ENCODE results near the gene NUP214.

NUP214 gene

DNA sequence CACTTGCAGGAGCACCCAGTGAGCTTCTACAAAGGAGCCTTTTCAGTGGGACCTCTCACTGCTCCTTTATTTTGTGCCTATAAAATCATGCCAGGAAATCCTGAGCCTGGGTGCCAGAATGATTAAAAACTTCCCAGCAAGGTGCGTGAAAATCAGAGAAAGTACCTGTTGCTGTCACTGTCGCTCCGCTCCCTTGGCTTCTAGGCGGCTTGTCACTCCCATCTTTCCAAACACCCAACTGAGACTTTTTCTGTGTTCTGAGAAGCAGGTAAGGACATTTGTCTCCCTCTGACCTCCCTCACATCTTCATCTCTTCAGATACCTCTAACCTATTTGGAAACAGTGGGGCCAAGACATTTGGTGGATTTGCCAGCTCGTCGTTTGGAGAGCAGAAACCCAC is 97.1 kb downstream of the NUP214 start:
- no peak for DNase-seq
- no peak overlapping the region for H3K9ac ChIP-seq (ENCODE audit: low read length)
- H3K4ac ChIP-seq (ENCODE audit: low read depth, low read length) = no peak overlapping the region
- H2BK15ac ChIP-seq (replicated peaks; ENCODE audit: low read depth) = no peak overlapping the region
- H3K18ac ChIP-seq (ENCODE audit: low read length) = no peak overlapping the region
- H2AK5ac ChIP-seq (ENCODE audit: low read length) = no peak overlapping the region
- no peak overlapping the region for H2BK120ac ChIP-seq (ENCODE audit: low read depth, low read length)
- no peak overlapping the region for H4K8ac ChIP-seq (ENCODE audit: low read depth, low read length)
- no peak overlapping the region for H4K5ac ChIP-seq (ENCODE audit: low read length)
- no peak overlapping the region for H2BK5ac ChIP-seq (ENCODE audit: low read length)
- no peak overlapping the region for H3K4me2 ChIP-seq (ENCODE audit: low read length)
- H3K23ac ChIP-seq (ENCODE audit: low read length) = no peak overlapping the region
- no peaks in the 10 kb centered on the region for H3K79me1 ChIP-seq (ENCODE audit: low read length)
- no peak overlapping the region for H3K27ac ChIP-seq (ENCODE audit: low read depth, low read length)
- WGBS (ENCODE audit: extremely low coverage, insufficient coverage, low lambda C conversion rate) = no CpG with 5 or more reads among the region's 6 CpGs
- H3K4me1 ChIP-seq (ENCODE audit: control insufficient read depth, low read depth, low read length) = no peaks in the 10 kb centered on the region
- no peaks in the 10 kb centered on the region for H3K79me2 ChIP-seq (ENCODE audit: control insufficient read depth, insufficient read depth, low read length)
- no peaks in the 10 kb centered on the region for H3K27me3 ChIP-seq (ENCODE audit: insufficient read depth, low read length, poor library complexity)
- H3K4me3 ChIP-seq (ENCODE audit: low read length) = no peak overlapping the region
- H3K36me3 ChIP-seq (ENCODE audit: control insufficient read depth, insufficient read depth, low read length) = no peaks in the 10 kb centered on the region
- H3K56ac ChIP-seq (ENCODE audit: low read length) = no peak overlapping the region

GRCh38 chr9:131226226-131226625 is 100.8 kb downstream of the NUP214 start:
- Histone ChIP-seq H3K27ac (ENCODE audit: low read depth, low read length) (no peak overlapping the region), H3K4me1 (ENCODE audit: control insufficient read depth, low read depth, low read length) (no peaks in the 10 kb centered on the region), H3K79me2 (ENCODE audit: control insufficient read depth, insufficient read depth, low read length) (no peaks in the 10 kb centered on the region), H4K8ac (ENCODE audit: low read depth, low read length) (no peak overlapping the region), H2BK5ac (ENCODE audit: low read length) (no peak overlapping the region), H3K4ac (ENCODE audit: low read depth, low read length) (no peak overlapping the region), H2BK120ac (ENCODE audit: low read depth, low read length) (no peak overlapping the region), H3K4me3 (ENCODE audit: low read length) (no peak overlapping the region), H3K23ac (ENCODE audit: low read length) (no peak overlapping the region), H2BK15ac (replicated peaks; ENCODE audit: low read depth) (no peak overlapping the region), H3K9ac (ENCODE audit: low read length) (no peak overlapping the region), H3K36me3 (ENCODE audit: control insufficient read depth, insufficient read depth, low read length) (peaks cover 1% of the 10 kb centered on the region), H3K18ac (ENCODE audit: low read length) (no peak overlapping the region), H3K56ac (ENCODE audit: low read length) (no peak overlapping the region), H3K27me3 (ENCODE audit: insufficient read depth, low read length, poor library complexity) (no peaks in the 10 kb centered on the region), H4K5ac (ENCODE audit: low read length) (no peak overlapping the region), H3K4me2 (ENCODE audit: low read length) (no peak overlapping the region), H2AK5ac (ENCODE audit: low read length) (no peak overlapping the region), H3K79me1 (ENCODE audit: low read length) (no peaks in the 10 kb centered on the region)
- no CpG with 5 or more reads among the region's 3 CpGs for WGBS (ENCODE audit: extremely low coverage, insufficient coverage, low lambda C conversion rate)
- DNase-seq = no peak

DNA sequence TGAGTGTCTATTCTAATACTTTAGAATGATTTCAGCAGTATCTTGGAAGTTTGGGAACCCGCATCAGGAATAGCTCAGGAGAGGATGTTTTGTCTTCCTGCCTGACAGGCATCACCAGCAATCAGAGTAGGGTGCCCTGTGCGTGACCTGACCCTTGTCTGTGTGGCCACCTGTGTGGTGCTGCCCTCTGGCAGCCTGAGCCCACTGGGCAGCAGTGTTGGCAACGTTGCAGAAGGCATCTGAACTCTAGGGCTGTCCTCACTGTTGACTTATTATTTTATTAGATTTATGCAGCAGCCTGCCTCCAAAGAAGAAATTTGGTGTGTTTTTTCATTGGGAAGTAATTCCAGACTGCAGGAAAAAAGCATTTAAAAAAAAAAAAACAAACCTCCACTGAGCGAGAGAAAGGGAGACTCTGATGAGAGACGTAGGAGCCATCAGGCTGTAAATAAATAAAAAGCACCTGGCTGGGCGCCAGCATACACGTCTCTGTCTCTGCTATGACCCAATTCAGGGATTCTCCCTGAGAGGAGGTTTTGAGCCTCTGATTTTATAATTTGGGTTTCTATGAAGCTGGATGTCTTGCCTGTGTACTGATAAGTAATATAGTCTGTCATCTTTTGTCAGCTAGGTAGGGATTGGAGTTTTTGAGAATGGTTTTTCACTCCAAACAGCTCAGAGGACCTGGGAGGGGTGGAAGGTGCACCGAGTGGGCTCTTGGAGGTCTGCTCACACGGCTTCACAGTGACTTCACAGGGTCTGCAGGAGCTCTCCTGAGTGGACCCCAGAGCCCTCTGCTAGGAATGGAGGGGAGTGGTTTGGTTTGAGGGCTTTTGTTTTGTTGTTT is 101.9 kb downstream of the NUP214 start:
- no peaks in the 10 kb centered on the region for H3K79me2 ChIP-seq (ENCODE audit: control insufficient read depth, insufficient read depth, low read length)
- H3K36me3 ChIP-seq (ENCODE audit: control insufficient read depth, insufficient read depth, low read length) = peaks cover 1% of the 10 kb centered on the region
- H4K8ac ChIP-seq (ENCODE audit: low read depth, low read length) = no peak overlapping the region
- no peak overlapping the region for H3K23ac ChIP-seq (ENCODE audit: low read length)
- DNase-seq = no peak
- H3K9ac ChIP-seq (ENCODE audit: low read length) = no peak overlapping the region
- no peak overlapping the region for H4K5ac ChIP-seq (ENCODE audit: low read length)
- H3K18ac ChIP-seq (ENCODE audit: low read length) = no peak overlapping the region
- no peak overlapping the region for H3K4ac ChIP-seq (ENCODE audit: low read depth, low read length)
- no peak overlapping the region for H3K56ac ChIP-seq (ENCODE audit: low read length)
- no peak overlapping the region for H2BK15ac ChIP-seq (replicated peaks; ENCODE audit: low read depth)
- H2BK120ac ChIP-seq (ENCODE audit: low read depth, low read length) = no peak overlapping the region
- no peaks in the 10 kb centered on the region for H3K79me1 ChIP-seq (ENCODE audit: low read length)
- WGBS (ENCODE audit: extremely low coverage, insufficient coverage, low lambda C conversion rate) = no CpG with 5 or more reads among the region's 9 CpGs
- H3K27me3 ChIP-seq (ENCODE audit: insufficient read depth, low read length, poor library complexity) = no peaks in the 10 kb centered on the region
- no peaks in the 10 kb centered on the region for H3K4me1 ChIP-seq (ENCODE audit: control insufficient read depth, low read depth, low read length)
- H2AK5ac ChIP-seq (ENCODE audit: low read length) = no peak overlapping the region
- H3K27ac ChIP-seq (ENCODE audit: low read depth, low read length) = no peak overlapping the region
- no peak overlapping the region for H3K4me3 ChIP-seq (ENCODE audit: low read length)
- H2BK5ac ChIP-seq (ENCODE audit: low read length) = no peak overlapping the region
- no peak overlapping the region for H3K4me2 ChIP-seq (ENCODE audit: low read length)

- Histone ChIP-seq H3K4me3 (ENCODE audit: low read length) (no peak overlapping the region), H3K36me3 (ENCODE audit: control insufficient read depth, insufficient read depth, low read length) (peaks cover 1% of the 10 kb centered on the region), H3K4me1 (ENCODE audit: control insufficient read depth, low read depth, low read length) (no peaks in the 10 kb centered on the region), H3K79me2 (ENCODE audit: control insufficient read depth, insufficient read depth, low read length) (no peaks in the 10 kb centered on the region), H3K27me3 (ENCODE audit: insufficient read depth, low read length, poor library complexity) (no peaks in the 10 kb centered on the region), H4K8ac (ENCODE audit: low read depth, low read length) (no peak overlapping the region), H3K4me2 (ENCODE audit: low read length) (no peak overlapping the region), H2AK5ac (ENCODE audit: low read length) (no peak overlapping the region), H2BK15ac (replicated peaks; ENCODE audit: low read depth) (no peak overlapping the region), H3K18ac (ENCODE audit: low read length) (no peak overlapping the region), H3K4ac (ENCODE audit: low read depth, low read length) (no peak overlapping the region), H3K27ac (ENCODE audit: low read depth, low read length) (no peak overlapping the region), H3K79me1 (ENCODE audit: low read length) (no peaks in the 10 kb centered on the region), H3K56ac (ENCODE audit: low read length) (no peak overlapping the region), H2BK5ac (ENCODE audit: low read length) (no peak overlapping the region), H2BK120ac (ENCODE audit: low read depth, low read length) (no peak overlapping the region), H3K23ac (ENCODE audit: low read length) (no peak overlapping the region), H4K5ac (ENCODE audit: low read length) (no peak overlapping the region), H3K9ac (ENCODE audit: low read length) (no peak overlapping the region)
- no CpG with 5 or more reads among the region's 9 CpGs for WGBS (ENCODE audit: extremely low coverage, insufficient coverage, low lambda C conversion rate)
- DNase-seq = no peak
Measured at GRCh38 chr9:131227959-131228460, 102.6 kb downstream of the NUP214 start.

- Histone ChIP-seq H2BK5ac (ENCODE audit: low read length) (no peak overlapping the region), H4K5ac (ENCODE audit: low read length) (no peak overlapping the region), H3K56ac (ENCODE audit: low read length) (no peak overlapping the region), H3K36me3 (ENCODE audit: control insufficient read depth, insufficient read depth, low read length) (peaks cover 5% of the 10 kb centered on the region), H2BK120ac (ENCODE audit: low read depth, low read length) (no peak overlapping the region), H3K23ac (ENCODE audit: low read length) (no peak overlapping the region), H3K27ac (ENCODE audit: low read depth, low read length) (no peak overlapping the region), H2AK5ac (ENCODE audit: low read length) (no peak overlapping the region), H3K79me1 (ENCODE audit: low read length) (no peaks in the 10 kb centered on the region), H3K4me1 (ENCODE audit: control insufficient read depth, low read depth, low read length) (no peaks in the 10 kb centered on the region), H2BK15ac (replicated peaks; ENCODE audit: low read depth) (no peak overlapping the region), H4K8ac (ENCODE audit: low read depth, low read length) (no peak overlapping the region), H3K4me2 (ENCODE audit: low read length) (no peak overlapping the region), H3K27me3 (ENCODE audit: insufficient read depth, low read length, poor library complexity) (no peaks in the 10 kb centered on the region), H3K18ac (ENCODE audit: low read length) (no peak overlapping the region), H3K9ac (ENCODE audit: low read length) (no peak overlapping the region), H3K4ac (ENCODE audit: low read depth, low read length) (no peak overlapping the region), H3K4me3 (ENCODE audit: low read length) (no peak overlapping the region), H3K79me2 (ENCODE audit: control insufficient read depth, insufficient read depth, low read length) (no peaks in the 10 kb centered on the region)
- DNase-seq = no peak
- no CpG with 5 or more reads among the region's 8 CpGs for WGBS (ENCODE audit: extremely low coverage, insufficient coverage, low lambda C conversion rate)
Measured at GRCh38 chr9:131228988-131229387, 103.6 kb downstream of the NUP214 start.
